AG08396 (cell line): ENCODE results near the gene KCNJ3.

ENCODE experiments used
- DNase-seq: peaks from one replicate; pipeline ENCODE4 v3.0.0; 2012; ENCODE audit warnings: low spot score, mixed read lengths

KCNJ3 gene

DNA sequence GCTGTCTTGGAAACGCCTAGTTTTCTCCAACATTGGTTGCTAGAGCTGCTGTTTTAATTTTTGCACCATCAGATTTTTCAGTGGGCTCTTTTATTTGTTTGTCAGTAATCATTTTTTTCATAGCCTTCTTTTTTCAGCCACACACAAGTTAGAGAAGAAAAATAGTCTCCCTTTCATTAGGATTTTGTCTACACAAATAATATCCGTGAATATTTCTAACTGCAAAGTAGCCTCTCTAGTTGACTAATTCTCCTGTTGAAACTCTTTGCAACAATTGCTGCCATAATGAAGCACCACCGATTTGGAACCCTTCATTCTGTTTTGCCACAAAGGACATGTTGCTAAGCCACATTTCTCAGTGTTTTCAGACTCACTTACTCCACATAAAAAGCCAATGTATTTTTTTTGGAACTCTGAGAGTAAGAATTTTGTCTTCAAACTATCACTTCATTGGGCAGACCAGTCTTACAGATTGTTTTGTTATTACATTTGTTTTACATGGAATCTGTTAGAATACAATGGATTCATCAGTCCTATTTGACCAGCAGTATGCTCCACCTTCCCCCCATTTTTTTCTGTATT, 9.6 kb downstream of the KCNJ3 start:
- no peak for DNase-seq

DNA sequence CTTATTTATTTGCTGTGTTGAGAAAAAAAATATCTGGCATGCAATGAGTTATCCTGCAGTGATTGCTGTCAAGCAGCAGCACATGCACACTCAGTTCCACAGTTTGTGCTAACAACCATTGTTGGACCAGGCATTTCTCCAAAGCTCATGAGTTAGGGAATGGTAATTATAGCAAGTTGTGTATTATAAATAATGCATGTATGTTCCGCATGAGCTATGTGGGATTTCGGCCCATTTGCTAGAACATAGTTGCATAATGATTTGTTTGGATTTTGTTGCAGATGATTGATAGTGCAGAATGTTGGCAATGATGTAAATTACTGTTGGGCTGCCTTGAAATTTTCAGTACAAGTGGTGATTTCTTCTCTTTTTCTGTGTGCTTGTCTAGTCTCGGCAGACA, 10.7 kb downstream of the KCNJ3 start:
- DNase-seq: no peak

GRCh38 chr2:154710078-154710477, 11.6 kb downstream of the KCNJ3 start:
- no peak for DNase-seq

GRCh38 chr2:154710685-154711084, 12.2 kb downstream of the KCNJ3 start:
- DNase-seq: no peak

- no peak for DNase-seq
These were observed 15.2 kb downstream of the KCNJ3 start for GRCh38 chr2:154713675-154714074.

DNA sequence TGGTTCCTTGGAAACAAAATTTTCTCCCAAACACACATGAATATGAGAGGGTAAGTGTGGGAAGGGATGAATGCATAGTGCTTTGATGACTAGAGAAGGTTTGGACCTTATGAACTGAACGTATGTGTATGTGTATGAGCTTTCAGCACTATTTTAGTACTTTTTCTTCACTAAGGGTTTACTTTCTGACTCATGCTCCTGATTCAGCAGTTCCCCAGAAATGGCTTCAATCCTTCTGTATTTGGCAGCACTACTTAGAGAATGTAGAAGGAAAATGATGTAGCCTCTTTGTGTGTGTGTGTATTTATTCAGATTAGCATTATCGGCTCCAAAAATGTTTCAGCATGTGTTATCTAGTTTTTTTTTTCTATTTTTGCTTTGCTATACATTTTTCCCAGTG, 22.2 kb downstream of the KCNJ3 start:
- DNase-seq: no peak

GRCh38 chr2:154724194-154724797, 25.8 kb downstream of the KCNJ3 start:
- DNase-seq: no peak

DNA sequence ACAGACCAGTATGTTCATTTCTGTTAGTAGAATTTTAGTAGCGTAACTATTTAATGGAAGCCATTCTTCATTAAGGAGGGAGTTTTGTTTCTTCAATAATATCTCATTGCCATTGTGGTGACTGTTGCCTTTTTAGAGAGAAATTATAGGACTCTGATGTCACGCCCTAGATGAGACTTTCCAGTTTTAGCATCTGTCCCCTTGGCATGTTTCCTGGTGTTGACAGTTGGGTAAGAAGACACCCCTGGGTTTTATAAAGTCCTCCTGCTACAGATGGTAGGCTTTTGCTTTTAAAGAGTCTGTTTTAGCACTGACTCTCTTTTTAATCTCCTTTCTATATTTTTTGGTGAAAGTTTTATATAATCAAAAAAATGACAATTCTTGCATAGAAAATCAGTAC, 41.9 kb downstream of the KCNJ3 start:
- no peak for DNase-seq

DNA sequence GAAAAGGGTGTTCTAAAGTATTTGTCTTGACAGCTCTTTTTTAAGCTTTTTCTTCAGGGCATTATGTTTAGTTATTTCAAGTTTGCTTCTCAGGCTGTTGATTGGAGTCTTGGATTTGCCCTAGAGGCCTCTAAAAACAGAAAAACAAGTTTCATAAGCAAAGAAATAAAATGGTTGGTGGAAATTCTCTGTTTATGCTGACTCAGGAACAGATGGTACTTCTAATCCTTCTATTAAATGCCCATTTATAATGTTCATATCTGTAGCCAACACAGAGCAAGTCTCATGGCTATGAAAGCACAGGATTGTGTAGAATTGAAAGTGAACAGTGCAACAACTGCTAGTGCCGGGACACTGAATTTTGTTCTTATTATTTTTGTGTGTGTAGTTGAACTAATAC, 60.4 kb downstream of the KCNJ3 start:
- DNase-seq: no peak

- DNase-seq: no peak
These were observed 64.1 kb downstream of the KCNJ3 start for GRCh38 chr2:154762638-154763037.

GRCh38 chr2:154771664-154772284, 73.3 kb downstream of the KCNJ3 start:
- DNase-seq: no peak

- DNase-seq: no peak
These were observed 78.3 kb downstream of the KCNJ3 start for GRCh38 chr2:154776825-154777224.

GRCh38 chr2:154794406-154794805, 95.9 kb downstream of the KCNJ3 start:
- DNase-seq: no peak

- DNase-seq: no peak
These were observed 97.2 kb downstream of the KCNJ3 start for GRCh38 chr2:154795651-154796050.

- DNase-seq: no peak
These were observed 106.0 kb downstream of the KCNJ3 start for GRCh38 chr2:154804451-154804850.

- DNase-seq: no peak
These were observed 115.1 kb downstream of the KCNJ3 start for GRCh38 chr2:154813636-154814035.

GRCh38 chr2:154814856-154815255, 116.4 kb downstream of the KCNJ3 start:
- no peak for DNase-seq

DNA sequence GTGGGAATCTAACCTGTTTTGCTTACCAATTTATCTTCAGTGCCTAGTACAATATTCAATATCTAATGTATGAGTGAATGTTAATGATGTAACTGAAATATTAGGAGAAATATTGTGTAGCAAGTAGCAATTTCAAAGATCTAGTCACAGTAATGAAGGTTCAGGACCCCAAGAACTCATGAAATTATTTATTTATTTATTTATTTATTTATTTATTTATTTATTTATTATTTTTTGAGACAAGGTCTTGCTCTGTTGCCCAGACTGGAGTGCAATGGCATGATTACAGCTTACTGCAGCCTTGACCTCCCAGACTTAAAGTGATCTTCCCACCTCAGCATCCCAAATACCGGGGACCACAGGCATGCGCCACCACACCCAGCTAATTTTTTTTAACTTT, 126.9 kb downstream of the KCNJ3 start:
- DNase-seq: no peak

- DNase-seq: no peak
These were observed 128.3 kb downstream of the KCNJ3 start for GRCh38 chr2:154826827-154827226.

- DNase-seq: no peak
These were observed 128.8 kb downstream of the KCNJ3 start for GRCh38 chr2:154827286-154827685.

- no peak for DNase-seq
These were observed 134.2 kb downstream of the KCNJ3 start for GRCh38 chr2:154832711-154833110.

GRCh38 chr2:154836632-154837031, 138.1 kb downstream of the KCNJ3 start:
- no peak for DNase-seq

DNA sequence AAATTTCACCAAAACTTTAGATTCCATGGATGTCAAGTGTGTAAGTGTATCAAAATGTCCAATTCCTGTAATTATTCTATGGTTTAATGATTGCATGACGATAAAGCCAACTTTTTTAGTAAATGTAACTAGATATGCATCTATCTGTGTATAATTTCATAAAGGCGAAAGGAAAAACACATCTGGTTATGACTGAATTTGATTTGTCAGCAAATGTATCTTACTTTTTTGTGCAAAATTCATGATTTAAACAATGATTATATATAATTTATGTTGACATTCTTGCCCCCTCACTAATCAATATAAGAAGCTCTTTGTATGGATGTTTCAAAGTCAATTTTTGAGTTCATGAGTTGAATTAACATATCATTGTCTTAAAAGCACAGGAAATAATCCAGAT, 138.5 kb downstream of the KCNJ3 start:
- no peak for DNase-seq

- DNase-seq: no peak
These were observed 146.0 kb downstream of the KCNJ3 start for GRCh38 chr2:154844513-154844912.
